ENCODE data around the gene HSF5. TPM values are rescaled to one million over a fixed set of nuclear protein-coding genes. Genes with fewer than 3 reads are reported as not detected.

HSF5 gene
- total and polyA plus RNA-seq, 2 donors (not counting 3 experiments of a cell fraction or from before 2014, with no cell fraction given) = 0.03 TPM; not detected in 1

DNA sequence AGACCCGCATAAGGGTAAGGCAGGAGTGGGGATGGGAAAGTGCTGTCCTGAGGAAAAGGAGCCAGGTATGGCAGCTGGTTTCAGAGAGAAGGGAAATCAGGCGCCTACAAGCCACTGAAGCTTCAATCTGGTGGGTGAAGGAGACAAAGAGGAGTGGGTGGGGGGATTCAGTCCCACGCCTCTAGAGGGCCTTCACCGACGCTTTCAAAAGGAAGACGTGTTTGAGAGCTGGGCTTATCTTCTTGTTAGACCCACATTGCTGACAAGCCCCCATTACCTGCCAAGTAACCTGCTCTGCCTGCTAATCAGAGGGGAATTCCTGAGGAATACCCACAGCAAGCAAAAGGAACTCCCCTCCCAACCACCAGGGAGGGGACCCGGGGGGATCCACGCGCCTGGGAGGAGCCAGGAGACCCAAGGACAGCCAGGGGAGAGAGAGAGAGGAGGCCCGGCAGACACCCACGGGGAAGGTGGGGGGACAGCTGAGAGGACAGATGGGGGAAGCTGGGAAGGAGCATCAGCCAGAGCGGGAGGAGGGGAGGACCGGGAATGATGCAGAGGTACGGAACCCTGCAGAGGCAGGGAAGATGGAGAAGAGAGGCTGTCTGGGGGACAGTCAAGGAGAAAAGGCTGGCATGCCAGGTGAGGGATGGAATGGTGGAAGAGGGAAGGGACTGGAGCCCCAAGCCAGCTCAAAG, 25.2 kb upstream of the HSF5 start:
- Histone ChIP-seq H3K27me3 (ENCODE audit: control insufficient read depth in 2 of 2, insufficient read depth in 2 of 2, low read length in 2 of 2) (no peaks in the 10 kb centered on the region), H3K9me1 (replicated peaks; ENCODE audit: control insufficient read depth, extremely low read depth, insufficient read depth, low read length) (no peaks in the 10 kb centered on the region), H2AFZ (ENCODE audit: low read depth, low read length) (peak overlapping the region; percentile 11), H3K4me2 (ENCODE audit: insufficient read depth, low read length) (peak overlapping the region; percentile 18), H3K36me3 (ENCODE audit: control insufficient read depth in 2 of 2, extremely low read depth in 1 of 2, insufficient read depth in 2 of 2, low read length in 2 of 2) (peaks cover 0 to 29% of the 10 kb centered on the region in 2 experiments), H4K20me1 (replicated peaks; ENCODE audit: control insufficient read depth, extremely low read depth, insufficient read depth, low read length) (no peaks in the 10 kb centered on the region), H3K79me2 (ENCODE audit: control insufficient read depth, insufficient read depth, low read length) (no peaks in the 10 kb centered on the region), H3K9ac (replicated peaks; ENCODE audit: extremely low read depth, insufficient read depth, low read length) (peak overlapping the region; percentile 61), H3K9me3 (replicated peaks; ENCODE audit: control insufficient read depth, insufficient read depth, low read length) (no peaks in the 10 kb centered on the region), H3K27ac (ENCODE audit: insufficient read depth, low read depth, low read length) (no peak overlapping the region), H3K4me1 (ENCODE audit: control insufficient read depth, extremely low read depth, insufficient read depth, low read length) (peaks cover 13% of the 10 kb centered on the region), H3K4me3 (replicated peaks in 1 of 3; ENCODE audit: insufficient read depth in 1 of 3, low read depth in 1 of 3, low read length in 3 of 3) (peak overlapping the region; percentile 65 to 70 (median 68))
- ChIA-PET CTCF (interaction anchor here (2.0 to 2.1 kb wide), 3 partner anchors 25 to 492 kb away, joined by 5 to 7 read pairs (median 7); partner anchors contain the start of gene HSF5), POLR2A (interaction anchor here (3.0 kb wide), 1 partner anchor 118 kb away, joined by 27 read pairs; no protein-coding TSS in a partner anchor)
- TSS peak; percentile 5 for BruUV-seq (replicated peaks)
- DNase-seq (ENCODE audit: low read depth, low spot score) (no peak), FAIRE-seq (no peak)
- dilution Hi-C loops (cut with MboI; ENCODE audit: extremely low pct_ligation_motif_present, low sequenced_read_pairs) (no loop called here), intact Hi-C loops (cut with micrococcal nuclease) (no loop called here)
- TF ChIP-seq FOS (IDR thresholded peaks at IDR 0.05; ENCODE audit: borderline replicate concordance, insufficient read depth, low read length) = no peak
- TF ChIP-seq, protein P1, sequence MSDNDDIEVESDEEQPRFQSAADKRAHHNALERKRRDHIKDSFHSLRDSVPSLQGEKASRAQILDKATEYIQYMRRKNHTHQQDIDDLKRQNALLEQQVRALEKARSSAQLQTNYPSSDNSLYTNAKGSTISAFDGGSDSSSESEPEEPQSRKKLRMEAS (IDR thresholded peaks at IDR 0.05; ENCODE audit: insufficient read depth, insufficient read length) = no peak
- TF ChIP-seq POLR2A (IDR thresholded peaks at IDR 0.05; ENCODE audit: low read depth, low read length) = no peak
- TF ChIP-seq MYC (IDR thresholded peaks at IDR 0.05; ENCODE audit: low read depth, low read length) = no peak
- no peak for TF ChIP-seq JUN (IDR thresholded peaks at IDR 0.05; ENCODE audit: borderline replicate concordance, insufficient read depth, insufficient read length, low read depth)
- no peak for TF ChIP-seq GATA2 (IDR thresholded peaks at IDR 0.05; ENCODE audit: insufficient read depth, insufficient read length, low read depth, low read length)
- no peak for TF ChIP-seq EZH2 (IDR thresholded peaks at IDR 0.05; ENCODE audit: borderline replicate concordance, low read depth, low read length, severe bottlenecking)
- TF ChIP-seq, protein P2, sequence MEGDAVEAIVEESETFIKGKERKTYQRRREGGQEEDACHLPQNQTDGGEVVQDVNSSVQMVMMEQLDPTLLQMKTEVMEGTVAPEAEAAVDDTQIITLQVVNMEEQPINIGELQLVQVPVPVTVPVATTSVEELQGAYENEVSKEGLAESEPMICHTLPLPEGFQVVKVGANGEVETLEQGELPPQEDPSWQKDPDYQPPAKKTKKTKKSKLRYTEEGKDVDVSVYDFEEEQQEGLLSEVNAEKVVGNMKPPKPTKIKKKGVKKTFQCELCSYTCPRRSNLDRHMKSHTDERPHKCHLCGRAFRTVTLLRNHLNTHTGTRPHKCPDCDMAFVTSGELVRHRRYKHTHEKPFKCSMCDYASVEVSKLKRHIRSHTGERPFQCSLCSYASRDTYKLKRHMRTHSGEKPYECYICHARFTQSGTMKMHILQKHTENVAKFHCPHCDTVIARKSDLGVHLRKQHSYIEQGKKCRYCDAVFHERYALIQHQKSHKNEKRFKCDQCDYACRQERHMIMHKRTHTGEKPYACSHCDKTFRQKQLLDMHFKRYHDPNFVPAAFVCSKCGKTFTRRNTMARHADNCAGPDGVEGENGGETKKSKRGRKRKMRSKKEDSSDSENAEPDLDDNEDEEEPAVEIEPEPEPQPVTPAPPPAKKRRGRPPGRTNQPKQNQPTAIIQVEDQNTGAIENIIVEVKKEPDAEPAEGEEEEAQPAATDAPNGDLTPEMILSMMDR (IDR thresholded peaks at IDR 0.05; ENCODE audit: extremely low read depth in 1 of 2, insufficient read depth in 1 of 2, low read depth in 1 of 2, low read length in 2 of 2) = no peak
- no peak for TF ChIP-seq POLR2AphosphoS5 (IDR thresholded peaks at IDR 0.05; ENCODE audit: insufficient read depth, low read depth, low read length)
